AG09319 (cell line): Measurements from ENCODE around the gene UNC79.

Source experiments
- DNase-seq: peaks from one replicate; pipeline ENCODE4 v3.0.0-alpha.2; 2010; ENCODE audit warnings: low read depth; ENCODE audit errors: extremely low read depth
- CTCF ChIP-seq: IDR thresholded peaks from 2 replicates; pipeline ENCODE4 v1.5.1; 2011; ENCODE audit warnings: low read depth, mild to moderate bottlenecking, inconsistent platforms, low read length, moderate library complexity

UNC79 gene

GRCh38 chr14:93536945-93537344 lies 106.2 kb downstream of the UNC79 start:
- DNase-seq, result no peak

GRCh38 chr14:93537951-93538350 lies 107.2 kb downstream of the UNC79 start:
- TF ChIP-seq CTCF, result no peak

More at GRCh38 chr14:93536945-93537344, 106.2 kb downstream of the UNC79 start:
- TF ChIP-seq CTCF, result no peak

GRCh38 chr14:93538413-93538812 lies 107.7 kb downstream of the UNC79 start:
- no peak for TF ChIP-seq CTCF
- no peak for DNase-seq

More at GRCh38 chr14:93537951-93538350, 107.2 kb downstream of the UNC79 start:
- DNase-seq, result no peak

- no peak for DNase-seq
- no peak for TF ChIP-seq CTCF
These were observed 109.5 kb downstream of the UNC79 start for GRCh38 chr14:93540235-93540634.

GRCh38 chr14:93543766-93544165 lies 113.0 kb downstream of the UNC79 start:
- TF ChIP-seq CTCF, result peak; percentile 43
- no peak for DNase-seq

- no peak for DNase-seq
- no peak for TF ChIP-seq CTCF
These were observed 113.5 kb downstream of the UNC79 start for GRCh38 chr14:93544212-93544611.

GRCh38 chr14:93546642-93547041 lies 115.9 kb downstream of the UNC79 start:
- TF ChIP-seq CTCF, result no peak
- no peak for DNase-seq
